Heart right ventricle (tissue), 16 donors: ENCODE results near the gene KRTAP1-5. TPM values are rescaled to one million over a fixed set of nuclear protein-coding genes. Genes with fewer than 3 reads are reported as not detected.
"Not testable (repeated sequence)": the region's sequence is repeated elsewhere in the genome, so short reads cannot be mapped to it uniquely, and the experiment has no call there.

Source experiments
- ATAC-seq, 8 donors: fragments of 200-7000 bp; cut with Tn5 transposase; one replicate each; pipeline ENCODE4 v1.9.1; 2020; ENCODE audit warnings: mild to moderate bottlenecking in 8 of 8, moderate library complexity in 8 of 8, moderate number of reproducible peaks in 1 of 8
- DNase-seq, 2 donors: peaks; one replicate each; pipeline ENCODE4 v3.0.0-alpha.2; 2020
- H3K27ac ChIP-seq, 10 donors: fragments of 200-600 bp; sonication (generic) in 2 of 10; one replicate each; pipeline versions ENCODE4 v1.5.0 to v1.8.0; 2020 to 2022; ENCODE audit warnings: mild to moderate bottlenecking in 3 of 10
- H3K27me3 ChIP-seq, 7 donors: fragments of 200-600 bp; one replicate each; pipeline ENCODE4 v1.8.0; 2021 to 2022; ENCODE audit warnings: mild to moderate bottlenecking in 2 of 7
- H3K36me3 ChIP-seq, 9 donors: fragments of 200-600 bp; sonication (generic) in 1 of 9; one replicate each; pipeline versions ENCODE4 v1.5.0 to v1.8.0; 2020 to 2022; ENCODE audit warnings: mild to moderate bottlenecking in 2 of 9
- H3K4me1 ChIP-seq, 9 donors: fragments of 200-600 bp; sonication (generic) in 1 of 9; one replicate each; pipeline versions ENCODE4 v1.5.0 to v1.8.0; 2020 to 2022; ENCODE audit warnings: mild to moderate bottlenecking in 4 of 9
- H3K4me3 ChIP-seq, 10 donors: fragments of 200-600 bp; sonication (generic) in 2 of 10; one replicate each; pipeline versions ENCODE4 v1.5.0 to v1.8.0; 2020 to 2022; ENCODE audit warnings: mild to moderate bottlenecking in 7 of 10, moderate library complexity in 2 of 10
- H3K9me3 ChIP-seq, 11 donors: fragments of 200-600 bp in 10 of 11; sonication (generic) in 2 of 11; one replicate each; pipeline versions ENCODE4 v1.5.0 to v1.8.0; 2013 to 2022; ENCODE audit warnings: mild to moderate bottlenecking in 2 of 11, control low read depth in 1 of 11, moderate library complexity in 1 of 11
- WGBS, 2 donors: extraction: QIAGEN DNeasy Blood & Tissue Kit; methylation state at CpG; one replicate each; pipeline ENCODE4 v1.1.7; 2013; ENCODE audit warnings: inconsistent platforms in 1 of 2; 5-methylcytosine and 5-hydroxymethylcytosine counted together
- intact Hi-C, 10 donors: fragments of 100-400 bp; cut with DNase I; formaldehyde crosslinking; loops; one replicate each; pipeline versions ENCODE4 v1.11.1 to v1.14.2; 2022
- polyA plus RNA-seq, 2 donors: library from polyadenylated mRNA; stranded (reverse); fragments of 200-250 nt; gene quantifications; one replicate each; pipeline ENCODE4 v1.2.3, GENCODE V29; 2013
- total RNA-seq, 10 donors: library from RNA; stranded (reverse); fragmentation: NEBNext Ultra II Directional in 3 of 10; extraction: Animal tissue kit (Norgen Biotek cat#: 25700) in 3 of 10; gene quantifications; one replicate each; pipeline versions ENCODE4 v1.2.1 to v1.2.4, GENCODE V29; 2021 to 2023
- TF ChIP-seq, protein P1 (sequence below), 9 donors: fragments of 200-600 bp; sonication (generic) in 2 of 9; IDR thresholded peaks; one replicate each; pipeline versions ENCODE4 v1.5.0 to v1.8.0; 2021 to 2022; ENCODE audit warnings: antibody characterized with exemption in 9 of 9, mild to moderate bottlenecking in 5 of 9, moderate library complexity in 1 of 9
- donor health status: Arrhythmogenic right ventricular cardiomyopathy.
- donor health status: ischemic (EF 13 %, LVEDD 7.1; RV severe dilation, severe dysfunction).
- donor health status: healthy with polysubstance abuse.
- donor health status: DM: no; HTN: yes; CAD: no.
- donor health status: DM: no; HTN: no; CAD: no.
- donor health status: ischemic (EF 25% LVEDD 6.9; RV normal size, moderate dysfunction).
- donor health status: ischemic (EF 25% LVEDD 5.7; RV mildly dilated, moderate dysfunction).
- donor health status: healthy.
- donor health status: DM: yes; HTN: yes; CAD: no.
- donor health status: Ischemic cardiomyopathy.
- donor health status: ischemic (EF 35%, LVEDD 5.7; RV mildly dilated, moderate dysfunction).
- donor health status: nonischemic (EF 11% LVEDD 7.7; RV severe dilation, severe dysfunction).
- donor health status: DM: yes; HTN: yes; CAD: no.
- donor health status: PGD.
- donor health status: ischemic (EF 29% LVEDD 5.4; RV normal size, mild dysfunction).
- donor health status: nonischemic (EF 23%, LVEDD 6.1; RV moderate dilation, normal function).

Gene KRTAP1-5
- total and polyA plus RNA-seq, 12 donors = not detected

DNA sequence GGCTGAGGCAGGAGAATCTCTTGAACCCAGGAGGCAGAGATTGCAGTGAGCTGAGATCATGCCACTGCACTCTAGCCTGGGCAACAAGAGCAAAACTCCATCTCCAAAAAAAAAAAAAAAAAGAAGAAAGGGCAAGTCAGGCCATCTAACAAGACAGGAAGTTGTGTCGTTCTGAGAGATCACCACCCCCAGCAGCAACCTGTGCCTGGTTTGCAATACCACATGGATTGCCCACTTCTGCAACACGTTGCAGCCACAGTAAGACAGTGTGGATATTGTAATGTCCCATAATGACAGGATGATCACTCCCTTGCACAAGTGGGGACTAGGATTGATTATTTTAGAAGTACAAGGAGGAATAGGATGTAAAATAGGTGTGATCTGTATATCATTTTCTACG lies 42.0 kb upstream of the KRTAP1-5 start:
- Histone ChIP-seq H3K4me3 (no peak overlapping the region), H3K4me1 (no peaks in the 10 kb centered on the region), H3K36me3 (no peaks in the 10 kb centered on the region), H3K9me3 (no peaks in the 10 kb centered on the region), H3K27me3 (peaks cover 0 to 21% (median 13%) of the 10 kb centered on the region in 7 donors), H3K27ac (no peak overlapping the region)
- DNase-seq = no peak
- ATAC-seq = no peak
- TF ChIP-seq, protein P1, sequence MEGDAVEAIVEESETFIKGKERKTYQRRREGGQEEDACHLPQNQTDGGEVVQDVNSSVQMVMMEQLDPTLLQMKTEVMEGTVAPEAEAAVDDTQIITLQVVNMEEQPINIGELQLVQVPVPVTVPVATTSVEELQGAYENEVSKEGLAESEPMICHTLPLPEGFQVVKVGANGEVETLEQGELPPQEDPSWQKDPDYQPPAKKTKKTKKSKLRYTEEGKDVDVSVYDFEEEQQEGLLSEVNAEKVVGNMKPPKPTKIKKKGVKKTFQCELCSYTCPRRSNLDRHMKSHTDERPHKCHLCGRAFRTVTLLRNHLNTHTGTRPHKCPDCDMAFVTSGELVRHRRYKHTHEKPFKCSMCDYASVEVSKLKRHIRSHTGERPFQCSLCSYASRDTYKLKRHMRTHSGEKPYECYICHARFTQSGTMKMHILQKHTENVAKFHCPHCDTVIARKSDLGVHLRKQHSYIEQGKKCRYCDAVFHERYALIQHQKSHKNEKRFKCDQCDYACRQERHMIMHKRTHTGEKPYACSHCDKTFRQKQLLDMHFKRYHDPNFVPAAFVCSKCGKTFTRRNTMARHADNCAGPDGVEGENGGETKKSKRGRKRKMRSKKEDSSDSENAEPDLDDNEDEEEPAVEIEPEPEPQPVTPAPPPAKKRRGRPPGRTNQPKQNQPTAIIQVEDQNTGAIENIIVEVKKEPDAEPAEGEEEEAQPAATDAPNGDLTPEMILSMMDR (IDR thresholded peaks at IDR 0.05) = no peak
- WGBS, 2 donors = 72 to 76% methylated on average over 3 of the region's 3 CpGs
- intact Hi-C loops = loop anchor here in 1 of 10 donors (5.0 kb wide), 1 partner anchor 48 kb away; the partner anchor contains the start of gene KRTAP4-11

DNA sequence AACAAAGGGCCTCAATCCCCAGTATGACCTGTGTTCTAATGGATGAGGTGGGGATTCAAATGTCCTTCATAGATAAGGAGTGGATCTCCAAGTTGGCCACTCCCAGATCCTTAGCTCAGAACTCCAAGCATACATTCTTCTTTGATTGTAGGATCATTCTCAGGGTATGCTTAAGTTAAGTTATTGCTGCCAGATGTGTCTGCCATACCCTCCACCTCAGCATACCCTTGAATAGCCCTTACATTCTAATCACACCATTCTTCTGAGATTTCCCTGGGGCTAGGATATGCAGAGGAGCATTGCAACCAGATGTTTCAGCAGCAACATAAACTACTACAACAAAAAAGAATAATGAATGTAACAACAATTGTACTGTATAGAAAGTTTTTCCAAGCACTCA lies 40.3 kb upstream of the KRTAP1-5 start:
- intact Hi-C loops = loop anchor here in 1 of 10 donors (5.0 kb wide), 1 partner anchor 50 kb away; the partner anchor contains the start of gene KRTAP4-11
- ATAC-seq = no peak
- H3K27me3 ChIP-seq = peaks cover 0 to 35% (median 18%) of the 10 kb centered on the region in 7 donors
- DNase-seq = no peak
- no peaks in the 10 kb centered on the region for H3K36me3 ChIP-seq
- TF ChIP-seq, protein P1 (IDR thresholded peaks at IDR 0.05) = no peak
- H3K4me1 ChIP-seq = no peaks in the 10 kb centered on the region
- no peak overlapping the region for H3K27ac ChIP-seq
- H3K4me3 ChIP-seq = no peak overlapping the region
- no peaks in the 10 kb centered on the region for H3K9me3 ChIP-seq

DNA sequence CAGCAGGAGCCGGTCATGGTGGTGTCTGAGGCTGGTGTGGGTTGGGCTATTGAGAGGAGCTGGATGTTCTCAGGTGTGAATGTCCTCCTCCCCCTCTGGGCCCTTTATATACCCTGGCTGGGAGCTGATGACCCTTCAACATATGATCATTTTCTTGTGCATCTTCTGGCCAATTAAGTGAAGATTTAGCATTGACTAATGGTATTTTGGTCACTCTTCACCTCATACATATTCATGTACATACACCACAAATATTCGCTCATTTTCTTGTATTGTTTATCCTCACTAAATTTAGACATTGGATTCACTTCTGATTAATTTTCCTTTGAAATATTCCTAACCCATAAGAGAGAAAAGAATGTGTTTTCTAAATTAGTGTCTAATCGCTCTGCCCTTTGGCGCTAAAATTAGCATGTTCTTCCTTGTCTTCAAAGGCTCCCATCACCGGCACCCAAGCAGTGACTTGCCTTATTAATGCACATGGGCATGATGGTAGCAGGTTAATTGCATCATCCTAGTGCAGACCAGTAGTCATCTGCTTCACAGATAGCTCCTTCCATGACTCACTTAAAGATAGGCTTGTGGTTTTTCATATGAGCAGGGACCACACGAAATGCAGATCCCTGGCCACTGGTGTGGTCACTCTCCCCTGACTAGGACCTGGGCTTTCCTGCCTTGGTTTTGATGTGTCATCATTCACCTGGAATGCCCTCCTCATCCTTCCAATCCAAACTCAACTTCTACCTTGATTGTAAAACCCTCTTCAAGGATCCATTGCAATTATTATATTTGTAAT lies 39.0 kb upstream of the KRTAP1-5 start, which contains the start of gene KRTAP2-4:
Gene KRTAP2-4 (minus strand): TSS at position 51 of the 796 bp plus-strand sequence. CDS start 34 bp downstream, at position 17.
- Histone ChIP-seq H3K27ac (no peak within 1 kb of the TSS), H3K9me3 (no peaks in the 10 kb centered on the region), H3K27me3 (peaks cover 0 to 41% (median 22%) of the 10 kb centered on the region in 7 donors), H3K36me3 (no peaks in the 10 kb centered on the region), H3K4me1 (no peaks in the 10 kb centered on the region), H3K4me3 (no peak within 1 kb of the TSS)
- DNase-seq (no peak), ATAC-seq (no peak)
- TF ChIP-seq, protein P1 (IDR thresholded peaks at IDR 0.05) = no peak
- whole genome bisulfite sequencing, 2 donors = 82 to 87% methylated on average over 6 of the region's 6 CpGs
- intact Hi-C loops = loop anchor here in 1 of 10 donors (5.0 kb wide), 1 partner anchor 51 kb away; the partner anchor contains the start of gene KRTAP4-11

DNA sequence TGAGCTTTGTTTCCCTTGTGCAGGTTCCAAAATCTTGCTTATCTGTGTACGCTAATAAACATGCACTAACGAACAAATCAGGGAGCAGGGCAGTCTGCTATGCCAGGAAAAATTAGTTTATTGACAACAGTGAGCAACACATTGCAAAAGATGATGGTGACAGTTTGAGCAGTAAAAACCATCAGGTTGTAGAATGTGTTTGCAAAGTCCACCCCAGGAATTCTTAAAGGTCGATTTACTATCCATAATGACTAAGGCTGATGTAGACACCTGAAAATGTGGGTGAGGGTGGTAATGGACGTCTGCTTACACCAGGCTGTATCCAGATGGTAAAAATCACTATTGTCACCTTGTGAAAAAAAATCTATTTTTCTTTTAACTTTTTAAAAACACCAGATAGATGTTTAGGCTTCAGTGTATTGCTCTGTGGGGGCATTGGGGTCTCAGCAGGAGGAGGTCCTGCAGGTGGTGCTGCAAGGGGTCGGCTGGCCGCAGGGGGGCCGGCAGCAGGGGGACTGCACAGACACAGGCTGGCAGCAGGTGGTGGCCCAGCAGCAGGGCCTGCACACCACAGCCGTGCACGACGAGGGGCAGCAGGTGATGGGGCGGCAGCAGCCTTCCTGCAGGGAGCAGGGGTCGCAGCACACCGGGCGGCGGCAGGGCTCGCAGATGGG lies 38.1 kb upstream of the KRTAP1-5 start:
- DNase-seq, H3K36me3 ChIP-seq, ATAC-seq, H3K27ac ChIP-seq, H3K4me1 ChIP-seq, H3K9me3 ChIP-seq, H3K4me3 ChIP-seq: not testable (repeated sequence)
- H3K27me3 ChIP-seq = peaks cover 0 to 48% (median 28%) of the 10 kb centered on the region in 7 donors
- WGBS, 2 donors = 67 to 78% methylated on average over 7 of the region's 16 CpGs
- intact Hi-C loops = loop anchor here in 1 of 10 donors (5.0 kb wide), 1 partner anchor 52 kb away; the partner anchor contains the start of gene KRTAP4-11
